ENCODE data around the gene PSME1.

Gene PSME1

GRCh38 chr14:24143511-24143910, 7.5 kb downstream of the PSME1 start:
- no peak overlapping the region for H3K4me3 ChIP-seq (ENCODE audit: low read length)
- no peak for TF ChIP-seq CTCF (conservative IDR thresholded peaks at IDR 0.05; ENCODE audit: low read depth, low read length)
- DNase-seq (ENCODE audit: low read depth), result no peak

- H3K4me3 ChIP-seq (ENCODE audit: low read length), result no peak overlapping the region
- DNase-seq (ENCODE audit: low read depth), result no peak
- no peak for TF ChIP-seq CTCF (conservative IDR thresholded peaks at IDR 0.05; ENCODE audit: low read depth, low read length)
Observed at GRCh38 chr14:24144451-24144850, 8.5 kb downstream of the PSME1 start.

GRCh38 chr14:24145219-24145618, 9.2 kb downstream of the PSME1 start:
- no peak for TF ChIP-seq CTCF (conservative IDR thresholded peaks at IDR 0.05; ENCODE audit: low read depth, low read length)
- H3K4me3 ChIP-seq (ENCODE audit: low read length), result no peak overlapping the region
- DNase-seq (ENCODE audit: low read depth), result no peak

- TF ChIP-seq CTCF (conservative IDR thresholded peaks at IDR 0.05; ENCODE audit: low read depth, low read length), result no peak
- no peak for DNase-seq (ENCODE audit: low read depth)
- peak overlapping the region; percentile 95 for H3K4me3 ChIP-seq (ENCODE audit: low read length)
Observed at GRCh38 chr14:24145690-24146452, 9.9 kb downstream of the PSME1 start.

GRCh38 chr14:24146453-24146977, 10.5 kb downstream of the PSME1 start, which contains the start of gene PSME2:
Gene PSME2, minus strand, starts transcription at chr14:24146610. Its CDS starts 29 bp downstream, at chr14:24146581.
- no peak for TF ChIP-seq CTCF (conservative IDR thresholded peaks at IDR 0.05; ENCODE audit: low read depth, low read length)
- DNase-seq (ENCODE audit: low read depth), result peak; percentile 95
- H3K4me3 ChIP-seq (ENCODE audit: low read length), result peak within 1 kb of the TSS; percentile 95

- peak within 1 kb of the TSS; percentile 95 for H3K4me3 ChIP-seq (ENCODE audit: low read length)
- no peak for TF ChIP-seq CTCF (conservative IDR thresholded peaks at IDR 0.05; ENCODE audit: low read depth, low read length)
- DNase-seq (ENCODE audit: low read depth), result peak; percentile 94
Observed at GRCh38 chr14:24146978-24147760, 11.2 kb downstream of the PSME1 start, which contains the start of gene RNF31. Gene RNF31, plus strand, starts transcription at chr14:24147498. Its CDS starts 201 bp downstream, at chr14:24147699.
